CD4-positive, alpha-beta T cell treated with Interleukin-4 for 4 hours (primary cell): ENCODE data around the gene THG1L.

Source experiments
- DNase-seq: peaks from one replicate; pipeline ENCODE4 v3.0.0-alpha.2; 2020

The THG1L gene

DNA sequence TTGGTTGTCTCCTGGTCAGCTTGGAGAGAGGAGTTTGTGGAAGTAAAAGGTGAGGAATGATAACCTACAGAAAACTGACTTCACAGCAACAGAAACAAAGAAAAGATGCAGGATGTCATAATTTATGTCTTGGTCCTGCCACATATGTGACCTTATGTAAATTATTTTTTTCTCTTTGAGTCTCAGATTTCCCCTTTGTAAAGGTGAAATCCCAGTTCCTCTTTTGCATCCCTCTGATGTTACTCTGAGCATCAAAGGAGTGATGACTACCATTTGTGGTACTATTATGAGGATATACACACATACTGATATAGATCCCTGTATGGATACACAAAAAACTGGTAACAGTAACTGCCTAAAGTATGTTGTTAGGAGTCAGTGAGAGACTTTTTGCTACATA is 1.4 kb upstream of the THG1L start:
- no peak for DNase-seq

GRCh38 chr5:157730900-157731271 is 334 bp upstream of the THG1L start:
- no peak for DNase-seq

- DNase-seq, result no peak
These were observed 902 bp downstream of the THG1L start for GRCh38 chr5:157732130-157732514.

DNA sequence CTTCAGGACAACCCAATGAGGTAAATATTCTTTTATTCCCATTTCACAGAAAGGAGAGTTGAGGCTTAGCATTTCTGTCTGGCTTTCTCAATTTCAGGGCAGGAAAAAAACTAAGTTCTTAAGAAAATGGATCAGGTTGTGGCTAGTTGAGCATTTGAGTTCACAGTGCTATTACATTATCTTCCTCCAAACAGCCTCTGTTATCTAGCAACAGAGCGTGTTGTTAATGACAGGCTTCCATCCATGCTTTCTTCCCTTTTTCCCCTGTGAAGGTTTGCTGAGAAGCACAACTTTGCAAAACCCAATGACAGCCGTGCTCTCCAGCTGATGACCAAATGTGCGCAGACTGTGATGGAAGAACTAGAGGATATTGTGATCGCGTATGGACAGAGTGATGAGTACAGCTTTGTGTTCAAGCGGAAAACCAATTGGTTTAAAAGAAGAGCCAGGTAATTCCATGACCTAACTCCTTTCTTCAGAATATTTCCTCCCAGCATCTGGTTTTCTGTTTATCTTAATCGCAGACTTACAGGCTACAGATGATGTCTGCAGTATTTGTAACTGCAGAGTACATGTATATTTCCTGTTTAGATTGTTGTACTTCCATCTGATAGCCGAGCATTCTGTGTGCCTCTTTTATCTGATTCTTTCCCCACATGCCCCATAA is 1.5 kb downstream of the THG1L start:
- no peak for DNase-seq

GRCh38 chr5:157734436-157734835 is 3.2 kb downstream of the THG1L start:
- no peak for DNase-seq

GRCh38 chr5:157735991-157736390 is 4.8 kb downstream of the THG1L start:
- no peak for DNase-seq

DNA sequence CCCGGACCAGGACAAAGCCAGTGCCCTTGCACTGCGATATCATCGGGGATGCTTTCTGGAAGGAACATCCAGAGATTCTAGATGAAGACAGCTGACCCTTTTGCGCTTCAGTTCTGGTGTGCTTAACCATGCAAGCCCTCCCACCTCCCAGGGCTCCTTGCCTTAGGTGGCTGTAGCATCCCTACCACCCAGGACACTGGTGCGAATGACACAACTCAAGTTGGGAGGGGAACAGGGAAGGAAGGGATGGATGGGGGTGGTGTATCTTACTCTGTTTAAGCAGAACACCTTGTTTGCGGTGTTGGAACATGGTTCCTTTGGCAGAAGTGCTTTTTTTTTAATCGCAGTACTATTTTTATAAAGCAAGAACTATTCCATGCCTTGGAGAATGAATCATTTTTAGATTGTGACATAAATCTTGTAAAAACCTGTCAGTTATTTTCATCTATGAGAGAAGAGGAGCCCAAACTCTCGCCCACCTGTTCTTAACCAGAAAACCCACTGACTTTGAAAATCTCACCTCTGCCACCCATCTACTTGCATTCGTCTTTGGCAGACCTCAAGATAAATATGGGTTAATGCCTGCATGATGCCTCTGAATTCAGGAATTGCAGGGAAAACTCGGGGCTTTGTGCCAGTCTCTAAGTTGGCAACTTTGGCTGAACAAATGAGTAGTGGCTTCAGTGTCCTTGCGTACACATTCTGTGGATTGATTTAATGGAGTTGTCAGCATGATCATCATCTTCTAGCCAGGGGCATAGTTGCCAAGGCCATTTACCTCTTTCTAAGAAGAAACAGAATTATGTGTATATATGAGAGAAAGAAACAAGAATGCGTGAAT is 8.4 kb downstream of the THG1L start:
- no peak for DNase-seq

GRCh38 chr5:157740229-157740610 is 9.0 kb downstream of the THG1L start:
- DNase-seq, result peak; percentile 46

GRCh38 chr5:157741131-157741530 is 9.9 kb downstream of the THG1L start:
- DNase-seq, result no peak

DNA sequence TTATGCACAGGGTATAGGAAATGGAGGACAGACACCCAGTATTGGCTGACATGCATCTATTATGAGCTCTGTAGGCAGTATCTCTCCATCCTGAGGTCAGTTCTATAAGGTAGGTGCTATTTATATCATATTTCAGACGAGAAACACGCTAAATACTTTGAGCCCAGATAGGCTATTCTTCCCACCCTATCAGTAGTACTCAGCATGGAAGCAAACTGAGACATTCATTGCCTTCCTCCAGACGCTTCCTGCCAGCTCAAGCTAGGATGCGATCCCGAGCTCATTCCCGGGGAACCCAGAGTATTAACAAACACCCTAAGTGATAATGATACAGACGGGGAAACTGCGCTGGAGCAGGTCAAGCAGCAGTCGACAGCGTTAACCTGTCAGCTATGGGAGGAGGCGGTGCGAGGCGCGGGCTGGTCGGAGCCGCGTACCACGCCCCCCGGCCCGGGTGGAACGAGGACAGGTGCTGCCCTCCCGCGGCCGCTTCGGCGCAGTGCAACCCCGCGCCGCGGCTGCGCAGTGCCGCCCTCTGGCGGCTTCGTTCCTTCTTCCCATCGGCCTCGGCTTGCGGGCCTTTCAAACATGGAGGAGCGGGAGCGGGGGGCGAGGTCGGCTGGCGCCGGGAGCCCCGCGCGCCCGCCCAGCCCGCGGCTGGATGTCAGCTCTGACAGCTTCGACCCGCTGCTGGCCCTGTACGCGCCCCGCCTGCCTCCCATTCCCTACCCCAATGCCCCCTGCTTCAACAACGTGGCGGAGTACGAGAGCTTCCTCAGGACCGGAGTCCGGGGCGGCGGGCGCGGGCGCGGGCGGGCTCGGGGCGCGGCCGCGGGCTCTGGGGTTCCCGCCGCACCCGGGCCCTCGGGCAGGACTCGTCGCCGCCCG is 12.2 kb downstream of the THG1L start, which contains the start of gene LSM11:
TSS of gene LSM11 (plus strand) at position 550 of the 888 bp plus-strand sequence. CDS start at position 589, 39 bp downstream.
- DNase-seq, result peak; percentile 80

GRCh38 chr5:157744051-157745011 is 13.1 kb downstream of the THG1L start:
- DNase-seq, result no peak

GRCh38 chr5:157745041-157745456 is 13.8 kb downstream of the THG1L start:
- no peak for DNase-seq

GRCh38 chr5:157747173-157747740 is 16.0 kb downstream of the THG1L start:
- no peak for DNase-seq

GRCh38 chr5:157747766-157748700 is 16.8 kb downstream of the THG1L start:
- DNase-seq, result no peak

DNA sequence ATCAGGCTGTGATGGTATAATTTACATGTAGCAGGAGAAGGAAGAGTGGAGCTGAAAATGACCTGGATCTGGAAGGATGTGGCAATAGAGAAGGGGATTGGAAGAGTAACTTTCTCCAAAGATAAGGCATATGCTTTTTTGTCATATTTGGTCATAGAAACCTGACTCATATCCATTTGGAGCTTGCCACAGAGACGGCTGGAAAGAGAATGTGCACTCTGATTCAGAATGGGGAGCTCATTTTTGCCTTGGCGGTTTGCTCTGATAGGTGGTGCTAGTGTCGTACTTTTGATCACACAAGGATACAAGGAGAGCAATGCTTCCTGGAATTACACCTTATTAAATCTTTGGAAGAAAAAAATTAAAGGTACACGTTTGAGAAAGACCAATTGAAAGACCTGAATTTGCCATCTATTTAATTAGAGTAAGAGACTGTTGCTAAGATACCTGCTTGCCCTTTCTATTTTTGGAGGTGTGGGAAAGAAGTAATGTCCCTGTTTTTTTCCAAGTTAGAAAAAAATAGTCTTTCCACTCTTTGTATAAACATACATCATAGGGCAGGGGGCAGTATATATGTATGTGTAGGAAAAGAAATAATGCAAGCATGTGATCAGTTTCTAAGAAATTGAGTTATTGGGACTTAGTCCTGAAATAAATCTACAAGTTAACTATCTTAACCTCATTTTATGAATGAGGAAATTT is 17.7 kb downstream of the THG1L start:
- no peak for DNase-seq

GRCh38 chr5:157749462-157749799 is 18.2 kb downstream of the THG1L start:
- DNase-seq, result no peak

- no peak for DNase-seq
These were observed 19.1 kb downstream of the THG1L start for GRCh38 chr5:157750320-157750719.

GRCh38 chr5:157756122-157756521 is 24.9 kb downstream of the THG1L start:
- no peak for DNase-seq

DNA sequence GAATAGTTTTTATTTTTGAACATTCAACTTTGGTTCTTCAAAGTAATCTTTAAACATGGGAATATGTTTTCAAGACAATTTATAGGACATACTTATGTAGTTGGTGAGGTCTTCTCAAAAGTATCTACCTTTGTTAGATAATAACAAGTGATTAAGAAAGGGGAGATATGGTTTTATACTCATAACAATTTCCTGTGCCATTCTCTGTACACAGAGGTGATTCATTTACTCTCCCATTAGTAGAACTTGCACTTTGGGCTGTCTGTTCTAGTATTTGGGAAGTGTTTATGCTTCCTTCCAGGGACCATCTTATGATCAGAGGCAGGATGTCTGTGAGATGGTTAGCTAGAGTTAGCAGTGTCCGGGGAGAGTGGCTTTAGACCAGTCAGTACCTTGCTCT is 27.5 kb downstream of the THG1L start:
- DNase-seq, result no peak
